Measurements from ENCODE around the gene ATP5IF1.

DNA sequence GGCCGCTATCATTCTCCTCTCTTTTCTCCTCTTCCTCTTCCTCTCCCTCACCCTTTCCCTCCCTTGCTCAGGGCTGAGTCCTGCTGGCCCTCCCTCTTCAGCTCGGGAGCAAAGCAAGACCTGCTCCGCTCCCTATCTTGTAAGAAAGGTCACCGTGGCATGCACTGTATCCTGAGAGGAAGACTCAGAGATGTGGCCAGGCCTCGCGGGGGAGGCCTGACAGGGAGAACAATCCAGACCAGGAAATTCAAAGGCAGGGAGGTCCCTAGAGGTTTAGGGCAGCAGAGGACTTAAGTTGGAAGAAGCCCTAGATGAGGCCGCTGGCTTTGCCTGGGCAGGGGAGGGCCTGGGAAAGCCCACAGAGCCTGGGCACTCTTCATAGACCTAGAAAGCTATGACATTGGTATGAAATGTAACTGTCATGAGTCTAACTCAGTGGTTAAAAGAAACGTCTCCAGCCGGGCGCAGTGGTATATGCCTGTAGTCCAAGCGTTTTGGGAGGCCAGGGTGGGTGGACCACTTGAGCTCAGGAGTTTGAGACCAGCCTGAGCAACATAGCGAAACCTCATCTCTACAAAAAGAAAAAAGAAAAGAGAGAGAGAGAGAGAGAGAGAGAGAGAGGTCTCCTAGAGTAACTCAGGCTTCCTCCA lies 44.8 kb upstream of the ATP5IF1 start:
- TF ChIP-seq, protein P1, sequence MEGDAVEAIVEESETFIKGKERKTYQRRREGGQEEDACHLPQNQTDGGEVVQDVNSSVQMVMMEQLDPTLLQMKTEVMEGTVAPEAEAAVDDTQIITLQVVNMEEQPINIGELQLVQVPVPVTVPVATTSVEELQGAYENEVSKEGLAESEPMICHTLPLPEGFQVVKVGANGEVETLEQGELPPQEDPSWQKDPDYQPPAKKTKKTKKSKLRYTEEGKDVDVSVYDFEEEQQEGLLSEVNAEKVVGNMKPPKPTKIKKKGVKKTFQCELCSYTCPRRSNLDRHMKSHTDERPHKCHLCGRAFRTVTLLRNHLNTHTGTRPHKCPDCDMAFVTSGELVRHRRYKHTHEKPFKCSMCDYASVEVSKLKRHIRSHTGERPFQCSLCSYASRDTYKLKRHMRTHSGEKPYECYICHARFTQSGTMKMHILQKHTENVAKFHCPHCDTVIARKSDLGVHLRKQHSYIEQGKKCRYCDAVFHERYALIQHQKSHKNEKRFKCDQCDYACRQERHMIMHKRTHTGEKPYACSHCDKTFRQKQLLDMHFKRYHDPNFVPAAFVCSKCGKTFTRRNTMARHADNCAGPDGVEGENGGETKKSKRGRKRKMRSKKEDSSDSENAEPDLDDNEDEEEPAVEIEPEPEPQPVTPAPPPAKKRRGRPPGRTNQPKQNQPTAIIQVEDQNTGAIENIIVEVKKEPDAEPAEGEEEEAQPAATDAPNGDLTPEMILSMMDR (IDR thresholded peaks at IDR 0.05; ENCODE audit: insufficient read depth, low read length), result no peak
- TF ChIP-seq, protein P2, sequence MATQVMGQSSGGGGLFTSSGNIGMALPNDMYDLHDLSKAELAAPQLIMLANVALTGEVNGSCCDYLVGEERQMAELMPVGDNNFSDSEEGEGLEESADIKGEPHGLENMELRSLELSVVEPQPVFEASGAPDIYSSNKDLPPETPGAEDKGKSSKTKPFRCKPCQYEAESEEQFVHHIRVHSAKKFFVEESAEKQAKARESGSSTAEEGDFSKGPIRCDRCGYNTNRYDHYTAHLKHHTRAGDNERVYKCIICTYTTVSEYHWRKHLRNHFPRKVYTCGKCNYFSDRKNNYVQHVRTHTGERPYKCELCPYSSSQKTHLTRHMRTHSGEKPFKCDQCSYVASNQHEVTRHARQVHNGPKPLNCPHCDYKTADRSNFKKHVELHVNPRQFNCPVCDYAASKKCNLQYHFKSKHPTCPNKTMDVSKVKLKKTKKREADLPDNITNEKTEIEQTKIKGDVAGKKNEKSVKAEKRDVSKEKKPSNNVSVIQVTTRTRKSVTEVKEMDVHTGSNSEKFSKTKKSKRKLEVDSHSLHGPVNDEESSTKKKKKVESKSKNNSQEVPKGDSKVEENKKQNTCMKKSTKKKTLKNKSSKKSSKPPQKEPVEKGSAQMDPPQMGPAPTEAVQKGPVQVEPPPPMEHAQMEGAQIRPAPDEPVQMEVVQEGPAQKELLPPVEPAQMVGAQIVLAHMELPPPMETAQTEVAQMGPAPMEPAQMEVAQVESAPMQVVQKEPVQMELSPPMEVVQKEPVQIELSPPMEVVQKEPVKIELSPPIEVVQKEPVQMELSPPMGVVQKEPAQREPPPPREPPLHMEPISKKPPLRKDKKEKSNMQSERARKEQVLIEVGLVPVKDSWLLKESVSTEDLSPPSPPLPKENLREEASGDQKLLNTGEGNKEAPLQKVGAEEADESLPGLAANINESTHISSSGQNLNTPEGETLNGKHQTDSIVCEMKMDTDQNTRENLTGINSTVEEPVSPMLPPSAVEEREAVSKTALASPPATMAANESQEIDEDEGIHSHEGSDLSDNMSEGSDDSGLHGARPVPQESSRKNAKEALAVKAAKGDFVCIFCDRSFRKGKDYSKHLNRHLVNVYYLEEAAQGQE (IDR thresholded peaks at IDR 0.05; ENCODE audit: insufficient replicate concordance, low read depth), result no peak
- TF ChIP-seq POLR2AphosphoS5 (IDR thresholded peaks at IDR 0.05; ENCODE audit: low read depth) (no peak), SPI1 (IDR thresholded peaks at IDR 0.05; ENCODE audit: borderline replicate concordance, low read depth) (no peak), GABPA (IDR thresholded peaks at IDR 0.05; ENCODE audit: low read depth) (no peak)
